Activated CD4-positive, alpha-beta T cell treated with anti-CD3 and anti-CD28 coated beads for 24 hours (primary cell): ENCODE data around the gene FBXW12.
"Not testable (repeated sequence)": the region's sequence is repeated elsewhere in the genome, so short reads cannot be mapped to it uniquely, and the experiment has no call there.

Source experiments
- DNase-seq, 2 donors: peaks; one replicate each; pipeline ENCODE4 v3.0.0-alpha.2; 2020; ENCODE audit warnings: low read depth in 2 of 2

Gene FBXW12, protein sequence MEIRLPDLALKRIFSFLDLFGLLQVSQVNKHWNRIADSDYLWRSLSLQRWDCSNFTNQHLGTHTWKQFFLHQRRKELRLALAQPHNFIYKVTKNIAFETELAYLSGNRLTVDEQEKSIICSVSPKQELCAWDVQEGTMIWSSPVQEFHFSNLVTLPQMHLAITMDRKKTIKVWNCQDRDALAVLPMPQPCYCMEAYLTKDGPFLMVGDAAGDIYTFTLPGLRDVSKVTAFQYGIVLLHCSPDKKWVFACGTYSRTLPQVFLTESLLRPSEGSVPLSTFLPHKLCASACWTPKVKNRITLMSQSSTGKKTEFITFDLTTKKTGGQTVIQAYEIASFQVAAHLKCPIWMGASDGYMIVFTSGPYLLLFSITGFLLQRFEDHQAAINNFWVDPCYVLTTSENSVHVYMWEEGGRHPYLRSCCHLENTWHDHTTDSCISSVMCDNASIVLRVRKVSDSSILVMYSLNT

GRCh38 chr3:48371651-48372376 lies at the start of gene FBXW12:
FBXW12 (plus strand) TSS chr3:48372219; CDS start chr3:48372768, 549 bp downstream.
- DNase-seq = no peak

DNA sequence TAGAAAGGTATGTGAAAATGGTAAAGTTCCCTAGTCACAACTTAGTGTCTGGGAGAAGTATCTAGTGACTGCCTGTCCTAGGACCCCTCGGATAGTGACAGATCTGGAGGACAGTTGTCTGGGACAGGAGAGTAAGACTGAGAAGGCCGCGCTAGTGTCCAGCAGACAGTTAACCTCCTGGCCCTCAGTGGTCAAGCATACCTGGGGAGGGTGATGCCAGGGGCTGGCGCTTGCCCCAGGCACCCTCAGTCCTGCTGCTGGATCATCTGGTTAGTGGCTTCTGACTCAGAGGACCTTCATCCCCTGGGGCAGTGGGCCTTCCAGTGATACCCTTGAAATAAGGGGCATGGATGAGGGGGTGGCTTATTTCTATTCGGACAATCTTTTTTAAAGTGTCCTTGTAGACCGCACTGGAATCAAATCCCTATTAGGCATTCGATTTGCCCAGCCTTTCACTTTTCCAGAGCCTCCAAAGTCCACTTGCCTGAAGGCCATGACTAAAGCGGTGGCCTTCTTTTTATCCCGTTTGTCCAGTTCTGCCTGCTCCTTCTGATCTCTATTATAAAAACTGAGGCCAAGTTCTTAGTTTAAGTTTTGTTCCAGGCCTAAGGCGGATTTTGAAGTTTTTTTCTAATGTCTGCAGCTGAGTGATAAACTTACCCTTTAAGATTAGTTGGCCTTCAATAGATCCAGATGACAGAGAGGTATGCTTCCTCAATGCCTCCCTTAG lies 40.1 kb upstream of the FBXW12 start:
- not testable (repeated sequence) for DNase-seq

GRCh38 chr3:48333346-48334245 lies 38.4 kb upstream of the FBXW12 start, which contains the start of gene SPINK8:
SPINK8 (minus strand) TSS chr3:48333661; CDS start chr3:48328341, 5,320 bp downstream.
- not testable (repeated sequence) for DNase-seq

GRCh38 chr3:48334605-48335004 lies 37.4 kb upstream of the FBXW12 start:
- DNase-seq = no peak

- DNase-seq = not testable (repeated sequence)
These were observed 36.7 kb upstream of the FBXW12 start for GRCh38 chr3:48335286-48335685.

- not testable (repeated sequence) for DNase-seq
These were observed 34.5 kb upstream of the FBXW12 start for GRCh38 chr3:48337536-48337935.

GRCh38 chr3:48338635-48339034 lies 33.4 kb upstream of the FBXW12 start:
- no peak for DNase-seq

GRCh38 chr3:48343432-48343831 lies 28.6 kb upstream of the FBXW12 start:
- no peak for DNase-seq

DNA sequence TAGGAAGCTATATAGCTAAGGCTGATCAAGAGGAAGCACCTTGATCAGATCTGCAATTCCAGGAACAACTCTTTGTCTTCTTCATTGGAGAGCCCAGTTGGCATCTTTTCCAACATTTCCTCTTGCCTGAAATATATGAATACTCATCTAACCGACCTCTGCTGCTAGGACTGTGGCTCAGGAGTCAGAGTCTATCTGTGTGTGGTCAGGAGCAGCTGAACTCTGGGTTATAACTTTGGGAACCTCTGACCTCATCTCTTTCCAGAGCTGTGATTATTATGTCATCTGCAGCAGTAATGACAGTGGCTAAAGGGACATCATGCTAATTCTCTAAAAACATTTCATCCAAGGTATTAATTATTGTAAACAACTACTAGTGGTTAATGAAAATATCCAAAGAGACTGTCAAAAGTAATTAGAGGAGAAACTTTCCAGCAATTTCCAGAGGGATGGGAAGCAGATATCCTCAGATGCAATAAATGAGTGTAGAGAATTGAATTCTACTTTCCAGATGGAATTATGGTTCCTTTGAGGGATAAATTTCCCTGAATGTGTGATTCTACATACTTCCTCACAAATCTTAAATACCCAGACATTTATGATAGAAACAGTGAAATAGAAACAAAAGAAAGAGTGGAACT lies 27.0 kb upstream of the FBXW12 start:
- no peak for DNase-seq

- DNase-seq = no peak
These were observed 26.0 kb upstream of the FBXW12 start for GRCh38 chr3:48345946-48346572.

DNA sequence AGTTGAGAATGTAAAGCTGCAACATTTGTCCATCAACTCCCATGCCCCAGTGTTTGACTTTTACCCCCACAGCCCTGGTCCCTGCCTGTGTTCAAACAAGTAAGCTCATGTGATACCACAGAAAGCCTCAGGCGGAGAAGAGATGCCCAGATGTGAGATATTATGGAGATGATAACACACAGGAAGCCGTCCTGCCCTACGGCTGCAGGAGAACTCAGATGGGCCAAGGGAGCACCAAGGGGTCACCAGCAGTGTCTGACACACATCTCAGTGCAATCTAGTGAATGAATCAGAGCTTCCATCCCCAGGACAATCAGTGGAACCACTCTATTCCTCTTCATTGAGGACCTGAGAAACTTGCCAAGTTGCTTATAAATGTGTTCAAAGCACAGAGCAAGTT lies 24.5 kb upstream of the FBXW12 start:
- no peak for DNase-seq

- DNase-seq = no peak
These were observed 19.5 kb upstream of the FBXW12 start for GRCh38 chr3:48352546-48352945.

DNA sequence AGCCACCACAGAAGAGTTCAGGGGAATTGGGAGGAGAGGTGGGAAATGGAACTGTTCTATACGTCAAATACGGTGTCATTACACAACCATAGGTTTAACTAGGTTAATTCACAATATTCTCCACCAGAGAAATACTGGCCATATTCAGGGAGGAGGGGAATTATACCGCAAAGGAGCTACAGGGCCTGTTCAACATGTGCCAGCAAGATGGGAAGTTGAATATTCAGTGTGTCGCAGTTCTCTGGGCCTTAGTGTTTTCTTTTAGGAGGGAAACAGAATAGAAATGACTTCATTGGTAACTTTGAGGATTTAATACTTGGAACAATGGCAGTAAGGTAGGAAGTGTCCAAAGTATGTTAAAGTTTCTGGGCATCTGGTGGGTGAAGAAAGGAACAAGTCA lies 18.0 kb upstream of the FBXW12 start:
- DNase-seq = no peak

- DNase-seq = no peak
These were observed 15.6 kb upstream of the FBXW12 start for GRCh38 chr3:48356419-48356818.

DNA sequence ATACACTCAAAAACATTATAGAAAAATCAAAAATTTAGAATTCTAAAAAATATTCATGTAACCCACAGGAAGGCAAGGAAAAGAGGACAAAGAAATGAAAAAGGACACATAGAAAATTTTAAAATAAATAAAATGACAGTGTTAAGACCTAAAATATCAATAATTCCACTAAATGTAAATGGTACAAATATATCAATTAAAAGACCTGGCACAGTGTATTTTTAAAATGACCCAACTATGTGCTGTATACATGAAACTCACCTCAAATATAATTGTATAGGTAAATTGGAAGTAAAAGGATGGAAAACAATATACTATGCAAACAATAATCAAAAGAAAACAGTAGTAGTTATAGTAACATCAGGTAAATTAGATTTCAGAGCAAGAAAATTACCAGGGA lies 10.1 kb upstream of the FBXW12 start:
- DNase-seq = no peak

GRCh38 chr3:48364840-48365239 lies 7.2 kb upstream of the FBXW12 start:
- no peak for DNase-seq

- DNase-seq = no peak
These were observed 4.8 kb upstream of the FBXW12 start for GRCh38 chr3:48367201-48367600.

DNA sequence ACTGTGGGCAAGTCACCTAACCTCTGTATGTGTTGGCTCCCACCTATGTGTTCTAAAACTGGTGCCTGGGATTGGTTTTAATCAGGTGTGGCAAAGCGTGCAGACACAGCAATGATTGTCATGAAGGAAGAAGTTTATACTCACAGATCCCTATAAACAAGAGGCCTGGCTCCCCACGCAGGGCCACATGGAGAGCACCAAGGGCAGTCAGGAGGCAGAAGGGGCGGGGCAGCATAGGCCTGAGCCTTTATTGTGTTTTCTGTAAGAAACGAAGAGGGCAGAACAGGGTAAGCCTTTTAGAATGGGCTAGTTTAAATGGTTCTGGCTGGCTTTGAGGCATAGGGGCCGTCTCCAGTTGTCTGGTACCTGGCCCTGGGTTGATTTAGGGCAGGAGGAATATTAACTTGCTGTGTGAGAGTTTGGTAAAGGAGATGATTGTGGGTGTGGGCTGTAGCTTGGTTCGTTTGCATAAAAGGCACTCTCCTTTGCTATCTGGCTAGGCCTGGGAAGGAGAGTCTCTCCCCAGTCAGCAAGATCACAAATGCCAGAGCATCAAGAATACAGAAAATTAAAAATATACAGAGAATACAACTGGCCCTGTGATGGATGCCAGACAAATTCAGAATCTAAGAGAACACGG lies 2.2 kb upstream of the FBXW12 start:
- no peak for DNase-seq

- DNase-seq = no peak
These were observed 1.7 kb upstream of the FBXW12 start for GRCh38 chr3:48370333-48370713.

DNA sequence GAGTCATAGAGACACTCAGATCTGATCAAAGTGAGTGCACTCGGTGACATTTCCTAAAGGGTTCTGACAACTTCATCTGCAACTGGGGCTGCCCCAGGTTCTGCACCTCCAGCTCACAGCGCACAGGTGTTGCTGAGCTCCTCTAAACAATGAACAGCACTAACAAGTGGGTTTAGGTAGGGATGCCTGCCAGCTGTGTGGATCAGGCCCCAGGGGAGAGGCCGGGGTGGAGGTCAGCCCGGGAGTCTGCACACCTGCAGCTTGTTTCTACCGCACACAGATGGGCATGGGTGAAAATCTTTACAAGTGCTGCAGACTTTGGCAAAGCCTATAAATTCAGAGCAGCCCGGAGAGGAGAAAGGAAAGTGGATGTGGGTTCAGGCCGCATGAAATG lies 355 bp downstream of the FBXW12 start:
- no peak for DNase-seq
